Mesenchymal stem cell (in vitro differentiated cells and primary cell): Measurements from ENCODE around the gene BTBD17.

Experiments
- DNase-seq: peaks from one replicate; pipeline ENCODE4 v3.0.0-alpha.2; 2013
- H2AFZ ChIP-seq: one replicate; pipeline ENCODE4 v1.6.1; 2013; ENCODE audit warnings: low read depth, mild to moderate bottlenecking, control low read depth, inconsistent platforms, low read length, moderate library complexity
- H2AK5ac ChIP-seq: 2 replicates; pipeline ENCODE4 v1.6.1; 2013; ENCODE audit warnings: low read length, moderate library complexity, mild to moderate bottlenecking, inconsistent platforms; ENCODE audit not compliant: severe bottlenecking
- H2BK120ac ChIP-seq: one replicate; pipeline ENCODE4 v1.6.1; 2013; ENCODE audit warnings: low read depth, mild to moderate bottlenecking, inconsistent platforms, low read length, moderate library complexity
- H2BK12ac ChIP-seq, 2 experiments: one replicate each; pipeline ENCODE4 v1.6.1; 2013; ENCODE audit warnings: inconsistent platforms in 2 of 2, low read length in 2 of 2, mild to moderate bottlenecking in 2 of 2, moderate library complexity in 2 of 2, control low read depth in 1 of 2
- H2BK15ac ChIP-seq: one replicate; pipeline ENCODE4 v1.6.1; 2013; ENCODE audit warnings: mild to moderate bottlenecking, low read depth, inconsistent platforms; ENCODE audit not compliant: poor library complexity, severe bottlenecking
- H2BK5ac ChIP-seq: 2 replicates; pipeline ENCODE4 v1.6.1; 2013; ENCODE audit warnings: low read depth, mild to moderate bottlenecking, low read length, control low read depth, inconsistent platforms; ENCODE audit not compliant: poor library complexity, severe bottlenecking
- H3K14ac ChIP-seq, 2 experiments: one replicate each; pipeline ENCODE4 v1.6.1; 2013; ENCODE audit warnings: inconsistent platforms in 2 of 2, low read length in 2 of 2, control low read depth in 1 of 2, mild to moderate bottlenecking in 1 of 2, moderate library complexity in 1 of 2
- H3K18ac ChIP-seq, 2 experiments: one replicate each; pipeline ENCODE4 v1.6.1; 2013; ENCODE audit warnings: inconsistent platforms in 2 of 2, low read length in 2 of 2, control low read depth in 1 of 2, low read depth in 1 of 2, mild to moderate bottlenecking in 1 of 2
- H3K23ac ChIP-seq, 2 experiments: one replicate each; pipeline ENCODE4 v1.6.1; 2013; ENCODE audit warnings: inconsistent platforms in 2 of 2, low read length in 2 of 2, mild to moderate bottlenecking in 2 of 2, moderate library complexity in 2 of 2, control low read depth in 1 of 2
- H3K27ac ChIP-seq: 2 replicates; pipeline ENCODE4 v1.5.1; 2013; ENCODE audit warnings: mild to moderate bottlenecking, moderate library complexity, low read length, control low read depth, inconsistent platforms; ENCODE audit not compliant: poor library complexity, severe bottlenecking
- H3K27me3 ChIP-seq, 2 experiments: 2 replicates each; pipeline versions ENCODE4 v1.6.1 to v1.7.0; 2013; ENCODE audit warnings: low read length in 2 of 2, mild to moderate bottlenecking in 2 of 2, moderate library complexity in 2 of 2, control low read depth in 1 of 2, inconsistent platforms in 1 of 2; ENCODE audit not compliant: control insufficient read depth in 1 of 2, insufficient read depth in 1 of 2
- H3K36me3 ChIP-seq, 2 experiments: 2 replicates each; pipeline versions ENCODE4 v1.6.1 to v1.7.0; 2013; ENCODE audit warnings: low read length in 2 of 2, control low read depth in 1 of 2, inconsistent platforms in 1 of 2, low read depth in 1 of 2, mild to moderate bottlenecking in 1 of 2; ENCODE audit not compliant: insufficient read depth in 2 of 2, control insufficient read depth in 1 of 2
- H3K4ac ChIP-seq, 2 experiments: one replicate each; pipeline ENCODE4 v1.6.1; 2013; ENCODE audit warnings: inconsistent platforms in 2 of 2, low read length in 2 of 2, mild to moderate bottlenecking in 2 of 2, moderate library complexity in 2 of 2, control low read depth in 1 of 2, low read depth in 1 of 2
- H3K4me1 ChIP-seq: 2 replicates; pipeline ENCODE4 v1.6.1; 2013; ENCODE audit warnings: low read depth, low read length, control low read depth; ENCODE audit not compliant: control insufficient read depth, insufficient read depth
- H3K4me2 ChIP-seq: 2 replicates; pipeline ENCODE4 v1.6.1; 2013; ENCODE audit warnings: low read length, mild to moderate bottlenecking, inconsistent platforms; ENCODE audit not compliant: poor library complexity, severe bottlenecking
- H3K4me3 ChIP-seq, 2 experiments: 2 replicates each; pipeline versions ENCODE4 v1.5.1 to v1.7.0; 2013; ENCODE audit warnings: low read length in 2 of 2, mild to moderate bottlenecking in 2 of 2, control low read depth in 1 of 2, low read depth in 1 of 2; ENCODE audit not compliant: insufficient read depth in 1 of 2
- H3K79me1 ChIP-seq: replicated peaks from 2 replicates; pipeline ENCODE4 v1.6.1; 2013; ENCODE audit warnings: mild to moderate bottlenecking, control low read depth, low read length, inconsistent platforms; ENCODE audit not compliant: poor library complexity, severe bottlenecking
- H3K9ac ChIP-seq: 2 replicates; pipeline ENCODE4 v1.7.0; 2013; ENCODE audit warnings: mild to moderate bottlenecking, low read length, moderate library complexity
- H3K9me3 ChIP-seq: 2 replicates; pipeline ENCODE4 v1.7.0; 2013; ENCODE audit warnings: mild to moderate bottlenecking, low read length; ENCODE audit not compliant: control insufficient read depth
- H4K8ac ChIP-seq: one replicate; pipeline ENCODE4 v1.6.1; 2013; ENCODE audit warnings: inconsistent platforms, mild to moderate bottlenecking, low read length, moderate library complexity
- H4K91ac ChIP-seq: one replicate; pipeline ENCODE4 v1.6.1; 2013; ENCODE audit warnings: mild to moderate bottlenecking, low read length, inconsistent platforms
- WGBS: methylation state at CpG from one replicate; pipeline ENCODE4 v1.1.7; 2013; ENCODE audit warnings: mixed read lengths; 5-methylcytosine and 5-hydroxymethylcytosine counted together

Gene BTBD17

GRCh38 chr17:74354123-74354522 is 7.5 kb downstream of the BTBD17 start:
- no peak overlapping the region for H3K14ac ChIP-seq
- 17% methylated on average over 29 of the region's 29 CpGs for WGBS
- H3K4me1 ChIP-seq = peaks cover 4% of the 10 kb centered on the region

GRCh38 chr17:74353446-74354060 is 8.1 kb downstream of the BTBD17 start:
- no peak overlapping the region for H2BK12ac ChIP-seq

More at GRCh38 chr17:74354123-74354522, 7.5 kb downstream of the BTBD17 start:
- H2BK5ac ChIP-seq = no peak overlapping the region
- no peak overlapping the region for H3K23ac ChIP-seq
- H3K4me3 ChIP-seq = no peak overlapping the region
- no peak for DNase-seq
- no peak overlapping the region for H4K8ac ChIP-seq
- no peak overlapping the region for H2BK120ac ChIP-seq
- peaks cover 50 to 94% of the 10 kb centered on the region in 2 experiments for H3K27me3 ChIP-seq
- no peak overlapping the region for H3K9ac ChIP-seq
- no peak overlapping the region for H2AFZ ChIP-seq
- H2BK12ac ChIP-seq = no peak overlapping the region
- no peak overlapping the region for H3K4ac ChIP-seq
- no peak overlapping the region for H3K4me2 ChIP-seq
- H4K91ac ChIP-seq = no peak overlapping the region
- no peak overlapping the region for H2BK15ac ChIP-seq
- no peak overlapping the region for H3K18ac ChIP-seq
- no peak overlapping the region for H3K27ac ChIP-seq
- H3K9me3 ChIP-seq = no peaks in the 10 kb centered on the region
- no peaks in the 10 kb centered on the region for H3K79me1 ChIP-seq
- no peaks in the 10 kb centered on the region for H3K36me3 ChIP-seq
- H2AK5ac ChIP-seq = no peak overlapping the region

DNA sequence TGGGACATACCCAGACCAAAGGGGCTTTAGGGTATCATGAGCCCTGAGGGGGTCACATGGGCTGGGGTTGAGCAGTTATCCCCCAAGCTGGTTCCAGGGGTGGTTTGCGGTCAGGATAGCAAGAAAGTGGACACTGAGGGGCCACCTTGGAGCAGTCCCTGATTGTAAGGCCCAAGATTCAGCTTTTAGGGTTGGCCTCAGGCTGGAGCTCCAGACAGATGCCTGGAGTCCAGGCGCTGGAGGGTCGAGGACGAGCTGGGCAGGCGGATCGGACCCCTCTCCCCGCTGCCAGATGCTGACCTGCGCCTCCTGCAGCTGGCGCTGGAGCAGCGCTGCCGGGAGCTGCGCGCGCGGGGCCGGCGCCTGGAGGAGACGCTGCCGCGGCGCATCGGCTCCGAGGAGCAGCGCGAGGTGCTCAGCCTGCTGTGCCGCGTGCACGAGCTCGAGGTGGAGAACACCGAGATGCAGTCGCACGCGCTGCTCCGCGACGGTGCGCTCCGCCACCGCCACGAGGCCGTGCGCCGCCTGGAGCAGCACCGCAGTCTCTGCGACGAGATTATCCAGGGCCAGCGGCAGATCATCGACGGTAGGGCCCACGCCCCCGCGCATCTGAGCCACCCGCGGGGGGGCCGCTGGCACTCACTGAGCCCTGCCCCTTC is 10.0 kb downstream of the BTBD17 start:
- Histone ChIP-seq H3K4ac (no peak overlapping the region), H4K8ac (no peak overlapping the region), H2BK120ac (no peak overlapping the region), H2BK15ac (no peak overlapping the region), H2AK5ac (no peak overlapping the region), H3K27ac (no peak overlapping the region), H2BK12ac (no peak overlapping the region), H3K27me3 (peaks cover 57 to 90% of the 10 kb centered on the region in 2 experiments), H3K9ac (no peak overlapping the region), H2BK5ac (no peak overlapping the region), H3K4me1 (peaks cover 4% of the 10 kb centered on the region), H3K4me3 (no peak overlapping the region), H3K18ac (no peak overlapping the region), H3K4me2 (no peak overlapping the region), H3K9me3 (no peaks in the 10 kb centered on the region), H3K14ac (no peak overlapping the region), H3K79me1 (no peaks in the 10 kb centered on the region), H2AFZ (no peak overlapping the region), H3K23ac (no peak overlapping the region), H4K91ac (no peak overlapping the region), H3K36me3 (no peaks in the 10 kb centered on the region)
- 6% methylated on average over 55 of the region's 55 CpGs for WGBS
- no peak for DNase-seq

More at GRCh38 chr17:74353446-74354060, 8.1 kb downstream of the BTBD17 start:
- H3K79me1 ChIP-seq = no peaks in the 10 kb centered on the region
- no peak for DNase-seq
- no peak overlapping the region for H2AFZ ChIP-seq
- H3K23ac ChIP-seq = no peak overlapping the region
- H4K91ac ChIP-seq = no peak overlapping the region
- H3K9me3 ChIP-seq = no peaks in the 10 kb centered on the region
- no peak overlapping the region for H3K27ac ChIP-seq
- 78% methylated on average over 10 of the region's 10 CpGs for WGBS
- H4K8ac ChIP-seq = no peak overlapping the region
- H3K18ac ChIP-seq = no peak overlapping the region
- no peak overlapping the region for H2AK5ac ChIP-seq
- no peak overlapping the region for H2BK120ac ChIP-seq
- H3K14ac ChIP-seq = no peak overlapping the region
- no peak overlapping the region for H2BK15ac ChIP-seq
- no peak overlapping the region for H2BK5ac ChIP-seq
- H3K4ac ChIP-seq = no peak overlapping the region
- H3K4me2 ChIP-seq = no peak overlapping the region
- no peak overlapping the region for H3K4me3 ChIP-seq
- peaks cover 49 to 93% of the 10 kb centered on the region in 2 experiments for H3K27me3 ChIP-seq
- H3K36me3 ChIP-seq = no peaks in the 10 kb centered on the region
- H3K4me1 ChIP-seq = peaks cover 4% of the 10 kb centered on the region
- no peak overlapping the region for H3K9ac ChIP-seq

GRCh38 chr17:74350486-74350885 is 11.2 kb downstream of the BTBD17 start:
- no peak overlapping the region for H2AFZ ChIP-seq
- no peak overlapping the region for H2AK5ac ChIP-seq
- H2BK15ac ChIP-seq = no peak overlapping the region
- no peak overlapping the region for H3K23ac ChIP-seq
- H3K27me3 ChIP-seq = peaks cover 58 to 91% of the 10 kb centered on the region in 2 experiments
- H3K9me3 ChIP-seq = no peaks in the 10 kb centered on the region
- H2BK12ac ChIP-seq = no peak overlapping the region
- H3K79me1 ChIP-seq = no peaks in the 10 kb centered on the region
- no peak overlapping the region for H3K18ac ChIP-seq
- no peak overlapping the region for H4K91ac ChIP-seq
- H3K4me3 ChIP-seq = no peak overlapping the region
- H3K36me3 ChIP-seq = no peaks in the 10 kb centered on the region
- no peak overlapping the region for H3K14ac ChIP-seq
- WGBS = 87% methylated on average over 20 of the region's 20 CpGs
- DNase-seq = no peak
- H3K9ac ChIP-seq = no peak overlapping the region
- no peak overlapping the region for H3K4ac ChIP-seq
- H2BK120ac ChIP-seq = no peak overlapping the region
- H3K27ac ChIP-seq = no peak overlapping the region
- H4K8ac ChIP-seq = no peak overlapping the region
- no peak overlapping the region for H2BK5ac ChIP-seq
- no peak overlapping the region for H3K4me2 ChIP-seq
- H3K4me1 ChIP-seq = peaks cover 4% of the 10 kb centered on the region
